Glomerular visceral epithelial cell (primary cell): Measurements from ENCODE around the gene CCDC88C.

Source experiments
- DNase-seq: peaks from one replicate; pipeline ENCODE4 v3.0.0-alpha.2; 2016; ENCODE audit errors: extremely low spot score

Gene CCDC88C

GRCh38 chr14:91399868-91400640 lies 17.6 kb downstream of the CCDC88C start:
- DNase-seq = no peak

- DNase-seq = no peak
Measured at GRCh38 chr14:91398707-91399106, 18.9 kb downstream of the CCDC88C start.

DNA sequence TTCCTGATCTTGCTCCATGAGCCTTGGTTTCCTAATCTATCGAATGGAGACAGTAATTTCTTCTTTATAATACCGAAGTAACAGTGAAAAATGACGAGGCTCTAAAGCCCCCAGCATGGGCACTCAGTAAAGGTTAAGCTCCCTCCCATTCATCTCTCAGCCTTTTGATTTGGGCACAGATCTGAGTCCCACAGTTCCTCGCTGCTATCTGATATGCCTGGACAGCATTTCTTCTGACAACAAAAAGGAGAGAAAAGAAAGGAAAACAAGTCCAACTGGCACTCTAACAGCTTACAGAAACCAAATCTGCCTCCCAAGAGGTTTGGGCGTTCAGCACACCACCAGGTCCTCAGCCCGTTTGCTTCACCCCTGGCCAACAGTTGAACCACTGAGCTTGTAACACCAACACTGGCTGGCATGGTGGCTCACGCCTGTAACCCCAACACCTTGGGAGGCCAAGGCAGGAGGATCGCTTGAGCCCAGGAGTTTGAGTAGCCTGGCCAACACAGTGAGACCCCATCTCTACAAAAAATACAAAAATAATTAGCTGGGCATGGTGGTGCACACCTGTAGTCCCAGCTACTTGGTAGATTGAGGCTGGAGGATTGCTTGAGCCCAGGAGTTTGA lies 19.5 kb downstream of the CCDC88C start:
- no peak for DNase-seq

DNA sequence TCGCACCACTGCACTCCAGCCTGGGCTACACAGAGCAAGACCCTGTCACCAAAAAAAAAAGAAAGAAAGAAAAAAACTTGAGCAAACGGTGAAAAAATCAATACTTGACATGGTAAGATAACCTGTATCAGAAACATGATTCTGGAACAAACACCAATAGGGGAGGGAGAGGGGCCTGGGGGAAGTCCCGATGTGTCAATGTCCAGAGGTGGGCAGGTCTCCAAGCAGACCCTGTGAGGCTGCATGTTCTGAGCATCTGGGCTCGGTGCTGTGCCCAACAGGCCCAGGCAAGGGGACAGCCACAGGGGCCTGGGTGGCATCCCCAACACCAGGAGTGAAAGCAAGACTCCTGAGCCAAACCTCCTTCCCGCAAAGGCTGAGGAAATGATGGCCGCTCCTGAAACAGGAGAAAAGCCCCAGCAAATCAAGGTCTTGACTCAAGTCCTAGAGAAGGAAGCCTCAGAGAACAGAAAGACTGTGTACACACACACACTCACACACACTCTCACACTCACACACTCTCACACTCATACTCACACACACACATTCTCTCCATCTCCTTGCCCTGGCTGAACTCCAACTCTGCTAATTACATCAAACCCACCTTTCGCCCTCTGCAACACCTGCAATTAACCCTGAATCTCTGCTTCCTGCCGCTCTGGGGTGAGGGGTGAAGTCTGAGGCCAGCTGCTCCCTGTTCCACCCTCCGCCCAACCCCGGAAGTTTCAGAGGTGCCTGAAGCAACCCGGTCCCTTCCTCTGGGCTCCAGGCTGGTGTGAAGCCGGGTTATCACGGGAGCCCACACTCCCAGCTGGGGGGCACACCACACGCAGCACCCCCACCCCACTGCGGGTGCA lies 20.4 kb downstream of the CCDC88C start:
- DNase-seq = no peak

GRCh38 chr14:91396013-91396660 lies 21.5 kb downstream of the CCDC88C start:
- no peak for DNase-seq

DNA sequence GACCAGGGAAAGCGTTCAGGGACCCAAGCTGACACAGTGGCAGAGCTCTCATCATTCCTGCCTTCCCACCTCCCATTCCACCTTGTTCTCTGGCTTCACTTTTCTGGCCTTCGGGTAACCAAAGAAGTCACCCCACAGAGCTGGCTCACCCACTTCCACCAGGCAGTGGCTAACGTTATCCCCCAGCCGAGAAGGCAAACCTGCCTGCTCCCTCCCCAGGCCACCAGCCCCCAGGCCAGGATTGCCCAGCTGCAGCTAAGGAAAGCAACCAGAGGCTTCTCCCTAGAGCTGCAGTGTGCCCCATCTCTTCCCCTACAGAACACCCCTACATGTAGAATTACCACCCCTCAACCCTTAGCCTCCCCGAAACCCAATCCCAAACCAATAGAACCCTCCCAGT lies 22.2 kb downstream of the CCDC88C start:
- no peak for DNase-seq

DNA sequence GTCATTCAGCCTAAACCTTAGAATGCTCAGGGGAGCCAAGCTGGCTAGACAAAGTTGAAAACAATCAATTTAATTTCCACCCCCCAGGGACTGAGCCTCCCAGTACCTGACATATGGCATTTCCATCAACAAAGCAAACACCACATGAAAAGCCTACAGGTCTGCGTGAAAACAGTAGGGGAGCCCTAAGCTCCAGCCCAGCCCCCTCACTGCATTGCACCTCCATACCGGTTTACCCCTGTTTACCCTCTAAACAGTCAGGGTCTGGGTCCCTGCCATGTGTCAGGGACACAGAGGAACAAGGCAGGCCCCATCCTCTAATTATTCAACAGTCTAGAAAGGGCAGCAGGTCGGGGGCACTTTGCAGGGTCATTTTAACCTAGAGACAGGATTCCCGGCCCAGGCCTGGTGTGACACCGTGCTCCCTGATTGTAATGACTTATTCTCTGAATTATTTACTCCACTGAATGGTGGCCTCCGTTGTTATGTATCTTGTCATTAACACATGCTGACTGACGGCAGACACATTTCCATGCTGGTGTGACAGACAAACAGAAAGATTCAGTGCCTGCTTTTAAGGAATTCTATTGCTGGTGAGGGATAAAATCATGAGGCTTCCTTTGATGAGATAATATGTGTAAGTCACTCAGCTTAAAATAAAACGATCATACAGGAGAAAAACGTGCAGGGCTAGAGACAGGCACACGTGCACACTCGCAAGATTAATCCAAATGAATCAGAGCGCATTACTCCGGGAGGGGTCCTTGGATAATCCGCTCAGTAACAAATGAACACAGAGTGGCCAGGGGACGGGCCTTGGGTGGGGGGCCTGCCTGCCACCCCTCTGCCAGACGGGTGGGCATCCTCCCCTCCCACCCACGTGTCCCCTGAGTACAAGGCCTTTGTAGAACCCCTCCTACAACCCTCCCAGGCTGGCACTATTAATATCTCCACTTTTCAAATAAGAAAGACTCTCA lies 23.2 kb downstream of the CCDC88C start:
- DNase-seq = no peak

- no peak for DNase-seq
Measured at GRCh38 chr14:91392623-91393303, 24.9 kb downstream of the CCDC88C start.

GRCh38 chr14:91390165-91390778 lies 27.3 kb downstream of the CCDC88C start:
- no peak for DNase-seq

DNA sequence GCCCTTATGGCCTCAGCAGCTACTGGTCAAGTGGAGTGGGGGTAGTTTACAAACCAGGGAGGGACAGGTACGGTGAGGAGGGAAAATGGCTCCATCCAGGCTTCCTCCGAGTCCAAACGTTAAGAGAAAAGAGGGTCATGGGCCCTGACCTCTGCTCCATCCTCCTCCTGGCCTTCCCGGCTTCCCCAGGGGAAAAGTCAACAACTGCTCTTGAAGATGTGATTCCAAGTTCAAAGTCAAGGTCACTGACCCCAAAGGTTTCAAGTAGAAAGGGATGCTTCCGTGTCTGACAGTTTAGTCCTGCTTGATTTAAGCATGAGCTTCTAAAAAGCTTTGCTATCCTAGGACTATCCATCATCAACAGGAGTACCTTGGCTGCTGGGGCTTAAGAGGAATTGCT lies 28.5 kb downstream of the CCDC88C start:
- DNase-seq = no peak

DNA sequence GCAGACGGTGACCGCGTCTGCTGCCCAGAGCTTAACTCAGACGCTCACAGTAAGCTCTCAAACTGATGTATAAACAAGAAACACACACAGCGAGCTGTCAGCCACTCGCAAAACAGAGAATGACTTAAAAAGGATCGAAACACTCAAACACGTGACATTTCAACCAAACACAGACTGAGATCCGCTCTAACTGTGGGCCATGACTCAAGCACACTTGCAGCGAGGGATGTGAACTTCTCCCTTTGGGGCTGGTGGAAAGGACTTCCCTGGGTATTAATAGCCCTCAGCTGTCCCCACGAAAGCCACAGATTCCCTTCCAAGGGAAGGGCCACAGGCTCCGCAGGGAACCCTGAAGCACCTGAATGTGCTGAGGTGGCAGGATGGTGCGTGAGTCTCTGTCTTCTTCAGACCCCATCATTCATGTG lies 29.1 kb downstream of the CCDC88C start:
- no peak for DNase-seq

DNA sequence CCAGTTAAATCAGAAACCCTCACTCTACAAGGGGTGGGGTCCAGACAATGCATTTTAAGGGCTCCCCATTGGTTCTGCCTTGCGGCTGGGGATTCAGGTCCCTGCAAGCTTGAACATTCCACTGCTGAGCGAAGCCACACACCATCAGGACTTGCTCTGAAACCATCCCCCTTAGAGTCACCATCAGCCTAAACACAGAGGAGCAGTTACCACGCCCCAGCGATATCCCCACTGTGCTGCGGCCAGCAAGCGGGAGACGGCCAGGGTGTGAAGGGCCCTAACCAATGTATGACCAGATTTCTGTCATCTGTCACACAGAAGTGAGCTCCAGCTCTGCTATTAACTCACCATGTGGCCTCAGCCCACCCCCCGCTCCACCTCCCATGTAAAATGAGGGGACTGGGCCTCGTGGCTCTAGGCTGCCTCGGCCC lies 29.7 kb downstream of the CCDC88C start:
- DNase-seq = no peak

DNA sequence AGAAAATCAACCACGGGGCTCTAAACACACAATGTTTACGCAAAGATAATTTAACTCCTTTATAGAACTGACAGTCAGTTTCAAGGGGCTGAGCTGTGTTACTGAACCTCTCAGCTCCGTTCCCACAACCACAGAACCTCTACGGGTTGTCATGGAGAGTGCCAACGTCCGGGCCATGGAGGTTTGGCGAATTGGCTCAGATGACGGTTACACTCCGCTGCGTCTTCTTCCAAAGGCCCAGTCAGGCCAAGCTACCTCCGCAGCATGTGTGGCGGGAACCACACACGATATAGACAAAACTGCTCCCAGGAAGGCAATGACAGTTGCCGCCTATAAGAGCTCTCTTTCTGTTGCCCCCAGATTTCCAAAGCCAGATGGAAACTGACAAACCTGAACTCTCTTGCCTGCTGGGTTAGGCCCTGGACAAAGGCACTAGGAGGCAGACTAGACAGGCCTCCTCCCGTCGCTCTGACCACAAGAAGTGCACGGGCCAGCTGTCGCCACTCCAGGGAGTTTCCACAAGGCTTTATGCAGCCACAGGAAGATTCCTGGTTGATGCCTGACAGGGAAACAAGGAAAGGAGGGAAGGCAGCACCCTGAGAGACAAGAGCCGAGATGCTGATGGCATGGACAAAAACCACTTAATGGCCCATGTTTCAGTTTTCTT lies 30.3 kb downstream of the CCDC88C start:
- peak; percentile 74 for DNase-seq

- no peak for DNase-seq
Measured at GRCh38 chr14:91385697-91386096, 31.9 kb downstream of the CCDC88C start.

DNA sequence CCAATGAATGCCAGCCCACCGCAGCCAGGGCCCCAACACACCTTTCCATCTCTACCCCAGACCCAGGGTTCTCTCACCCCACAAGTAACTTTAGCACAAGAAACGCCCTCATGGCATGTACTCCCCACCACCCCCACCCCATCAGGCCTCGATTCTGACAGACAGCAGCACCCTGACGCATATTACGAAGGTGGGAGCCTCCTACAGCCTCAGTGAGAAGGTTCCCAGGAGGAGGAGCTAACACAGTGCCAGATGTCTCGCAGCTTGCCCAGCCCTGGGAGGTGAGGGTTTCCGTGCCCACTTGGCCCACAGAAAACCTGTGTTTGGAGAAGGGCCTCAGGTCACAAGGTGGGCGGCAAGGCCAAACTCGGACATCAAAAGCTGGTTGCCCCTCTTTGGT lies 32.4 kb downstream of the CCDC88C start:
- DNase-seq = no peak

- no peak for DNase-seq
Measured at GRCh38 chr14:91383439-91383838, 34.2 kb downstream of the CCDC88C start.

DNA sequence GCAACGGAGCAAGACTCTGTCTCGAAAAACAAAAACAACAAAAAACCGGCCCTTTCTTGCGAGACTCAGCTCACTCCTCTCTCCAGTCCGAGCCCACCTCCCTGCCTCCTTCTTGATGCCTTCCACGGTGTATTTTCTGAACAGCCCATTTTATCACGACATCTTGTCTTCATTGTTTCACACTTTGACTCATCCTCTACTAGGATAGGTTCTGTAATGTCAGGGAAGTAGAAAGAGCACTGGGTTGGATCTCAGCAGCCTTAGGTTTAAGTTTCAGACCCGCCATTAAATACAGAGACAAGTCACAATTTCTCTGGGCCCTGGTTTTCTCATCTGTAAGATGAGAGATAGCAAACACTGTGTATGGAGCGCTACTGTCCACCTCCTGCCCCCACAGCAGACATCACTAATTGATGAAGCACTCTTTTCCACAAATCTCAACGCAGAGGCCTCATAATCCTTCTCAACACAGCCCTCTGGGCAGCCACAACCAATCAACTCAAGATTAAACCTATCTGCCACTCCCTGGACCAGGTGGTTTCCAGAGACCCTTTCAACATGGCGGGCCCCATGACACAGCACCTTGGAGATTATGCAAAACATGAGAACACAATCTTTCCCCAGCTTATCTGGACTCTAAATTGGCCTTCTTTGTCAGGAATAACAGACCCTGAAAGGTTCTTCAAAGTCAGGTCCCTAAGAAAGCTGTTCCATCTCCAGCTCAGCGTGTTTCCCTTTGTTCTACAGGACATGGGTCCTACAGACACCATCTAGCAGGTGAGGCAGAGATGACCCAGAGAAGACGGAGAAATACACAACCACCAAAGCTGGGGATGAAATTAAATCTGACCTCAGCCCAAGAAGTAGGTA lies 35.6 kb downstream of the CCDC88C start:
- no peak for DNase-seq
